Measurements from ENCODE around the gene NEDD8.

The NEDD8 gene

DNA sequence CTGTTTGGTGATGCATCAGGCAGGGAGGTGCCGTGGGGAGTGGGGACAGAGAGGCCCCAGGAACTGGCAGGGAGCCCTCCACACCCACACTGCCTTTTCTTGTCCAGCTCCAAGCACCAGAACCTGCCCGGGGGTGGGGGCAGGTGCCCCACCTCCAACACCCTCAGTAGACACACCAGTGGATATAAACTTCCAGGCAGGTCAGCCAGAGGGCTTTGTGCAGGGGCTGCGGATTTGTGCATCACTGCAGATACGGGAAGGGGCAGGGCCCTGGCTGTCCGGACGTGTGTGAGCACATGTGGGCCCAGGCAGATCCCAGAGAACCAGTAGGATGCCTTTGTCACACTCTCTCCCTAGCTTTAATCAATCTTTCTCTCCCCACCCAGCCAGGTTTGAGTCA lies 32.1 kb upstream of the NEDD8 start:
- in situ Hi-C loops (cut with MboI; ENCODE audit: low sequenced_read_pairs) = no loop called here

GRCh38 chr14:24263848-24264247 lies 31.7 kb upstream of the NEDD8 start:
- in situ Hi-C loops (cut with MboI; ENCODE audit: low sequenced_read_pairs) = no loop called here

GRCh38 chr14:24262821-24263733 lies 30.9 kb upstream of the NEDD8 start, which contains the start of gene TGM1:
TGM1 (minus strand) TSS chr14:24263177; CDS start chr14:24262352, 825 bp downstream.
- in situ Hi-C loops (cut with MboI; ENCODE audit: low sequenced_read_pairs) = no loop called here

GRCh38 chr14:24261969-24262327 lies 29.8 kb upstream of the NEDD8 start:
- in situ Hi-C loops (cut with MboI; ENCODE audit: low sequenced_read_pairs) = no loop called here

- in situ Hi-C loops (cut with MboI; ENCODE audit: low sequenced_read_pairs) = no loop called here
Measured at GRCh38 chr14:24261256-24261968, 29.2 kb upstream of the NEDD8 start.

- in situ Hi-C loops (cut with MboI; ENCODE audit: low sequenced_read_pairs) = no loop called here
Measured at GRCh38 chr14:24260780-24261157, 28.6 kb upstream of the NEDD8 start.

DNA sequence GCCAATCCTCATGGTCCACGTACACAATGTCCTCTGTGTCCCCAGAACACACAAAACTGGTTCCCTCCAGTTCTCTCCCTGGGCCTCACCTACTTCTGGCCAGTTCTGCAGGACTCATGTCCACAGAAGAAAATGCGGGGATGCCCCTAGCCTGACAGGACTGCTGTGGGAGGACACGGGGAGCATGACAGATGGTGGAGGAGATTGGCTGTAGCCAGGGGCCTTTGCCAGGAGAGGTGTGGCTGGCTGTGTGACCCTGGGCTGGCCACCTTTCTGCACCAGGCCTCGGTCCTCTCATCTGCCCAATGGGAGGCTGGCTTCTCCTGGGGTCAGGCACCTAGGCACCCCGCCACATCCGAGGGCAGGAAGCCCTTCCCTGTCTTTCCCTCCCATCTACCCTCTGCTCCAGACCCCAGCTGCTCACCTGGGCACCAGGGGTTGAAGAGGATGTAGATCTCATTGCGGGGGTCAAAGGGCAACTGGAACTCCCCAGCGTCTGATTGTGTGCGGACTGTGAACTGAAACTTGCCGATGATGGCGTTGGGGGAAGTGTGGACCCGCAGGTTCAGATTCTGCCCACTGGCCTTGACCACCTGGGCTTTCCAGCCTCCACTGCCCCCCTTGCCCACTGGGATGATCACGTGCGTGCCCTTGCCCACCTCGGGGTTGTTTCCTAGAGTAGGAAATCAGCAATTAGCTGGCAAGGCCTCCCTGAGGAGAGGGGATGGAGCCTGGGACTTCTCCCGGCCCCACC lies 28.0 kb upstream of the NEDD8 start:
- in situ Hi-C loops (cut with MboI; ENCODE audit: low sequenced_read_pairs) = no loop called here

GRCh38 chr14:24259282-24260025 lies 27.3 kb upstream of the NEDD8 start:
- in situ Hi-C loops (cut with MboI; ENCODE audit: low sequenced_read_pairs) = no loop called here

GRCh38 chr14:24258548-24259265 lies 26.5 kb upstream of the NEDD8 start:
- in situ Hi-C loops (cut with MboI; ENCODE audit: low sequenced_read_pairs) = no loop called here

- in situ Hi-C loops (cut with MboI; ENCODE audit: low sequenced_read_pairs) = no loop called here
Measured at GRCh38 chr14:24258119-24258518, 26.0 kb upstream of the NEDD8 start.

GRCh38 chr14:24256960-24257359 lies 24.8 kb upstream of the NEDD8 start:
- in situ Hi-C loops (cut with MboI; ENCODE audit: low sequenced_read_pairs) = no loop called here

DNA sequence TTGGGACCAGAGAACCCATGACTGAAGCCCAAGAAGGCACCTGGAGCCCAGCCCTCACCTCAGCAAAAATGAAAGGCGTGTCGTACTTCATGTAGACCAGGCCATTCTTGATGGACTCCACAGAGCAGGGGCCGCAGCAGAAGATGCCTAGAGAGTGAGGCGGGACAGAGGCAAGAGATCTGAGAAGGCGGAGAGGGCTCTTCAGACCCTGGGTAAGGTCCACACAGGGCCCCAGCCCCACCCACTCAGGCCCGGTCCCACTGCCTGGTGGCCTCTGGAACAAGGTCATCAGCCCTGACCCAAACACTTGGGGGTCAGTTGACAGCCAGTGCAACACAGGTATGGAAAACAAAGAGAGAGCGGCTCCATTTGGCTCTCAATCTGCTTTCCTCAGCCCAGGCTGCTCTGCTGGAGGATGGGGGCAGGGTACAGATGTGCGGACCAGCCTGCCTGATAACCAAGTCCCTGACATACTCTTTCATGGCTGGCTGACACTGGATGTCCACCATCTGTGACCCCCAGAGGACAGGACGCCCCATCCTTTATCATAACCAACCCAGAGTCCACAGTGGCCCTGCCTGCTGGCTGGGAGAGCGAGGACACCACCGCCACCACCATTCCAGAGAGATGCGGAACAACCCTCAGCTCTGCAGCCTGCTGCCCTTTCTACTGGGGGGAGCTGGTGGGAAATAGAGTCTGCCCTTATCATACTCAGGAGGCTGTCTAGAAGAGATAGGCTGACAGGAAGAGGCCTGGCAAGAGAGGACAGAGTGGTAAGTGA lies 24.0 kb upstream of the NEDD8 start:
- in situ Hi-C loops (cut with MboI; ENCODE audit: low sequenced_read_pairs) = no loop called here

GRCh38 chr14:24255438-24255837 lies 23.3 kb upstream of the NEDD8 start:
- in situ Hi-C loops (cut with MboI; ENCODE audit: low sequenced_read_pairs) = no loop called here

DNA sequence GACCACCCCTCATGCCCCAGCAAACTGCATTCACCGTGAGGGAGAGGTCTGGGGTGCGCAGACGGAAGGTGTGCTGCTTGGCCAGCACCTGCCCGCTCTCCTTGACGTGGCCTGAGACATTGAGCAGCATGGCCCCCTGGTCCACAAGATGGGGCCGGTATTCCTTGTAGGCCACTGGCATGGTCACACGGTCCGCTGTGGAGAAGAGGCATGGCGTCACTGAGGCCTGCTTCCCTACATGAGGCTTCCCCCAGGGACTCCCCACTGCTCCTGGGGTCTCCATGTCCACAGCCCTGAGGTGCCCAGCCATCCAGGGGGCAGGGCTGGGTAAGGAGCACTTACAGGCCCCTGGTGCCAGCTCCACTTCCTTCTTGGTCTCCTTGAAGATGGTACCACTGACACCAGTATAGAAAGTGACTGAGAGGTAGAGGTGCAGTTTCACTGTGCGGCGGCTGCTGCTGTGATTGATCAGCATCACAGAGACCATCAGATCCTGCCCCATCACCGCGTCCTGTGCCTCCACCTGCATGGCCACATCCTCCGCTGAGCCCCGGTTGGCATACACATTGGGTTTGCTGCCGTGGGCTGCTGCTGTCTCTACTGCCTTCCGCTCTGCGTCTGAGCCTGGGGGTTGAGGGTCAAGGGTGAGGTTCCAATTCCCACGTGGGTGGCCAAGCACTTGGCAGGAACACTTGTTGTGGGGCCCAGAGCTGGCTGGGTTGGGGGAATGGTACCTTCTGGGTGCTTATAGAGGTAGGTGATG lies 22.6 kb upstream of the NEDD8 start:
- in situ Hi-C loops (cut with MboI; ENCODE audit: low sequenced_read_pairs) = no loop called here

- in situ Hi-C loops (cut with MboI; ENCODE audit: low sequenced_read_pairs) = no loop called here
Measured at GRCh38 chr14:24253936-24254335, 21.8 kb upstream of the NEDD8 start.

GRCh38 chr14:24252289-24253124 lies 20.3 kb upstream of the NEDD8 start:
- in situ Hi-C loops (cut with MboI; ENCODE audit: low sequenced_read_pairs) = no loop called here

DNA sequence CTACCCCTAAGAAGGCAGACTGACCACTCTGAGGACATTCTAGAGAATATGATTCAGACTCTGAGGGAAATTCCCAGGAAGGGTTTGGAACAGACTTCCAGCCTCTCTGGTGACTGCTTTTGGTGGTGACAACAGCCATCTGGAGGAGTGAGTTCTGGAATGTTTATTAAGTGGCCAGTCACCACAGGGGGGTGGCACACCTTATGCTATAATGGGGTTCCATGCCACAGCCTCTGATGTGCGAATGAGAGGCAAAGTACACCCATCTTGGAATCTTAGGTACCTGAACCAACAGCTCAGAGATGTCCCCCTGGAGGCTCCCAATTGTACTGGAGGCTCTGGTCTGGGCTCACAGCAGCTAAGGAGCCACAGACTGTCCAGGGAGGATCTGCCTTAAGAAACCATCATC lies 19.7 kb upstream of the NEDD8 start:
- in situ Hi-C loops (cut with MboI; ENCODE audit: low sequenced_read_pairs) = no loop called here

DNA sequence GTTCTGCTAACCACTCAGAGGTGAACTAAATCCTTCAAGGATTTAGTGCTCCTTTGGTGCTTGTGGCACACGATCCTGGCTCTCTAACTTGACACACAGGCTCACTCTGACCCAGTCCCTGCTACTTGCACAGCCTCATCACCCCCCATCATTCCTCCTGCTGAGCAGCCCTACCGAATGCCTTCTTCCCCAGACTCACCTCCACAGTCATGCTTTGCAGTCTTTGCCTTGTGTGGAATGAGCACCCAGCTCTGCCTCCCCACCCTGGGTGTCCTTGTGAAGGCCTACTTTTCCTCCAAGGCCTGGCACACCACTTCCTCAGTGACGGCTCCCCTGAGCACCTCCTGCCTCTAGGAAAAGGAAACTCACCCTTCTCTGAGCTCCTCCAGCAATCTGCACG lies 18.2 kb upstream of the NEDD8 start:
- in situ Hi-C loops (cut with MboI; ENCODE audit: low sequenced_read_pairs) = no loop called here

Data from HL-60/S4 treated with phorbol 12-myristate 13-acetate at 8.2 ng/mL for 4 days and 3 days (cell line).